Gastroesophageal sphincter (tissue), 3 donors: Measurements from ENCODE around the gene EIF4E2.

ENCODE experiments used
- POLR2A ChIP-seq, 2 donors: fragments of 450-650 bp; IDR thresholded peaks; one replicate each; pipeline ENCODE4 v1.6.1; 2017; ENCODE audit warnings: antibody characterized with exemption in 2 of 2, mild to moderate bottlenecking in 2 of 2, moderate library complexity in 1 of 2
- TF ChIP-seq, protein P1 (sequence below), 4 experiments: fragments of 200-600 bp in 2 of 4; fragments of 450-650 bp in 2 of 4; sonication (generic) in 1 of 4; IDR thresholded peaks; one replicate each; pipeline ENCODE4 v1.5.1; 2017 to 2019; ENCODE audit warnings: antibody characterized with exemption in 4 of 4, mild to moderate bottlenecking in 2 of 4, moderate library complexity in 2 of 4

DNA sequence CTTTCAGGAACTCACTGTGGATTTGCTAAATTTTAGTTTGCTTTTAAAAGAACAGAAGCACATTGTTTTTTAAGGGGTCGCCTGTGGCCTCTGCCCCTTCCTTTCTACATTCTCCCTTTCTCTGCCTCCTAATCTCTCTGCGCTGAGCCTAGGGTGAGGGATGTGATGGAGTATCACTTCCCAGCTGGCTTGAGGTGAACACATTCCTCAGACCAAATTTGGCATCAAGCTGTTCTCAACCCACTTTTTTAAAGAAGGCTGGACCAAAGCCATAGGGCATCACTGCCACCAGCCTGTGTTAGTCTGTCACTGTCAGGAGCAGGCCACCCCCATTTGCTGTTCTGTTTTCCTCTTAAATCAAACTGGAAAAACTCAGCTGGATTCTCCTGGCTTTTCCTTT lies 27.4 kb downstream of the EIF4E2 start:
- TF ChIP-seq, protein P1, sequence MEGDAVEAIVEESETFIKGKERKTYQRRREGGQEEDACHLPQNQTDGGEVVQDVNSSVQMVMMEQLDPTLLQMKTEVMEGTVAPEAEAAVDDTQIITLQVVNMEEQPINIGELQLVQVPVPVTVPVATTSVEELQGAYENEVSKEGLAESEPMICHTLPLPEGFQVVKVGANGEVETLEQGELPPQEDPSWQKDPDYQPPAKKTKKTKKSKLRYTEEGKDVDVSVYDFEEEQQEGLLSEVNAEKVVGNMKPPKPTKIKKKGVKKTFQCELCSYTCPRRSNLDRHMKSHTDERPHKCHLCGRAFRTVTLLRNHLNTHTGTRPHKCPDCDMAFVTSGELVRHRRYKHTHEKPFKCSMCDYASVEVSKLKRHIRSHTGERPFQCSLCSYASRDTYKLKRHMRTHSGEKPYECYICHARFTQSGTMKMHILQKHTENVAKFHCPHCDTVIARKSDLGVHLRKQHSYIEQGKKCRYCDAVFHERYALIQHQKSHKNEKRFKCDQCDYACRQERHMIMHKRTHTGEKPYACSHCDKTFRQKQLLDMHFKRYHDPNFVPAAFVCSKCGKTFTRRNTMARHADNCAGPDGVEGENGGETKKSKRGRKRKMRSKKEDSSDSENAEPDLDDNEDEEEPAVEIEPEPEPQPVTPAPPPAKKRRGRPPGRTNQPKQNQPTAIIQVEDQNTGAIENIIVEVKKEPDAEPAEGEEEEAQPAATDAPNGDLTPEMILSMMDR (IDR thresholded peaks at IDR 0.05), result no peak
- TF ChIP-seq POLR2A (IDR thresholded peaks at IDR 0.05), result no peak
